Muscle of leg (tissue), 11 donors: Measurements from ENCODE around the gene SIRT7. TPM values are rescaled to one million over a fixed set of nuclear protein-coding genes. Genes with fewer than 3 reads are reported as not detected.
"Not testable (repeated sequence)": the region's sequence is repeated elsewhere in the genome, so short reads cannot be mapped to it uniquely, and the experiment has no call there.

Experiments
- DNase-seq: peaks from one replicate; pipeline ENCODE4 v3.0.0; 2013
- H3K27ac ChIP-seq: one replicate; pipeline ENCODE4 v1.5.1; 2013; ENCODE audit warnings: mild to moderate bottlenecking, low read length, control low read depth
- H3K27me3 ChIP-seq: one replicate; pipeline ENCODE4 v1.6.1; 2013; ENCODE audit warnings: low read length; ENCODE audit not compliant: control insufficient read depth, insufficient read depth
- H3K36me3 ChIP-seq: one replicate; pipeline ENCODE4 v1.6.1; 2013; ENCODE audit warnings: low read length; ENCODE audit not compliant: control insufficient read depth, insufficient read depth
- H3K4me1 ChIP-seq: one replicate; pipeline ENCODE4 v1.6.1; 2013; ENCODE audit warnings: low read length; ENCODE audit not compliant: control insufficient read depth, insufficient read depth
- H3K4me3 ChIP-seq: one replicate; pipeline ENCODE4 v1.5.1; 2013; ENCODE audit warnings: low read length, control low read depth
- H3K9me3 ChIP-seq: replicated peaks from 2 replicates; pipeline ENCODE4 v1.6.1; 2013; ENCODE audit warnings: low read depth, low read length; ENCODE audit not compliant: control insufficient read depth
- WGBS: methylation state at CpG from one replicate; pipeline ENCODE4 v1.1.5; 2013; ENCODE audit warnings: missing lambda C conversion rate; ENCODE audit not compliant: insufficient coverage; 5-methylcytosine and 5-hydroxymethylcytosine counted together
- polyA plus RNA-seq, 8 donors: library from polyadenylated mRNA; unstranded; fragments of 120-200 nt; gene quantifications; one replicate each; pipeline versions ENCODE4 v1.2.1 to v1.2.3, GENCODE V29; 2013; ENCODE audit warnings: inconsistent platforms in 1 of 8, low replicate concordance in 1 of 8; ENCODE audit not compliant: insufficient read length in 8 of 8, insufficient read depth in 1 of 8
- total RNA-seq: library from RNA; stranded (reverse); fragments of 120-200 nt; gene quantifications from one replicate; pipeline ENCODE4 v1.2.4, GENCODE V29; 2013

SIRT7 gene
- total and polyA plus RNA-seq, 9 donors: 6.0 to 9.7 (median 8.3) TPM

GRCh38 chr17:81918333-81918669 is 325 bp upstream of the SIRT7 start:
- peaks cover 69% of the 10 kb centered on the region for H3K36me3 ChIP-seq
- peaks cover 24% of the 10 kb centered on the region for H3K4me1 ChIP-seq
- H3K4me3 ChIP-seq: peak overlapping the region; percentile 47
- DNase-seq, H3K27me3 ChIP-seq, H3K9me3 ChIP-seq: not testable (repeated sequence)
- H3K27ac ChIP-seq: peak overlapping the region; percentile 7
- 24% methylated on average over 8 of the region's 9 CpGs for whole genome bisulfite sequencing

GRCh38 chr17:81916234-81917001 is 1.6 kb downstream of the SIRT7 start:
- peaks cover 73% of the 10 kb centered on the region for H3K36me3 ChIP-seq
- no peaks in the 10 kb centered on the region for H3K27me3 ChIP-seq
- H3K4me1 ChIP-seq: peaks cover 18% of the 10 kb centered on the region
- no peak overlapping the region for H3K27ac ChIP-seq
- DNase-seq: no peak
- 88% methylated on average over 10 of the region's 21 CpGs for WGBS
- no peak overlapping the region for H3K4me3 ChIP-seq
- H3K9me3 ChIP-seq: no peaks in the 10 kb centered on the region

- H3K4me1 ChIP-seq: peaks cover 23% of the 10 kb centered on the region
Measured at GRCh38 chr17:81915331-81915730, 2.6 kb downstream of the SIRT7 start.

DNA sequence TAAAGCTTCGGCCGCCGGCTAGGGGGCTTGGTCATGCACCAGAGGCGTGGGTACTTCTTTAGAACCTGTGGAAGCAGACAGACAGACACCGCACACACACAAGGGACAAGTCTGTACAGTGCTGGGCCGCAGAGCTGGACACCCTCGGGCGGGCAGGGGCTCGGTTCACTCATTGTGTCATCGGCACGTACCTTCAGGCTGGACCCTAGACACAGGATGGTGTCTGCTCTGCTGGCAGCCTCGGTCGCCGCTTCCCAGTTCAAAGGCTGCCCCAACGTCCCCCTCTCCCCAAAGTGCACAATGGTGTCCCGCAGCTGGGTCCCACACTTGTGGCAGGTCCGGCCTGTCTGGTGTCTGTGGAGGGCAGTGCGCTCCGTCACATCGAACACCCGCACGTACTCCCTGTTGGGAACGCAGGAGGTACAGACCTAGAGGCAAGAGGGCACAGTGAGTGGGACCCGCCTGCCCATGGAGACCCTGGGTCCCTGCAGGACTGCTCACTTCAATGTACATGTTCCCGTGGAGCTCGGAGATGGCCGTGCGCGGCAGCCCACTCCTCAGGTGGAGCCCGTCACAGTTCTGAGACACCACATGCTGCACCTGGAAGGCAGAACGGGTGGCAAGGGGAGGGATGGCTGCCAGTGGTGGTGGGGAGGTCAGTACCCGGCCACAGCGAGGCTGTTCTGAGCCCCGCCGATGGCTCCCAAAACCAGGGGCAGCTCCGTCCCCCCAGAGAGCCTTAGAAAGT is 3.7 kb downstream of the SIRT7 start:
- WGBS: 96% methylated on average over 27 of the region's 36 CpGs
- Histone ChIP-seq H3K36me3 (peaks cover 53% of the 10 kb centered on the region), H3K9me3 (no peaks in the 10 kb centered on the region)

More at GRCh38 chr17:81915331-81915730, 2.6 kb downstream of the SIRT7 start:
- Histone ChIP-seq H3K4me3 (no peak overlapping the region), H3K27me3 (no peaks in the 10 kb centered on the region), H3K36me3 (peaks cover 63% of the 10 kb centered on the region), H3K9me3 (no peaks in the 10 kb centered on the region), H3K27ac (no peak overlapping the region)
- DNase-seq: no peak
- 96% methylated on average over 9 of the region's 12 CpGs for WGBS

GRCh38 chr17:81913394-81914102 is 4.4 kb downstream of the SIRT7 start:
- DNase-seq: no peak
- no peaks in the 10 kb centered on the region for H3K27me3 ChIP-seq
- H3K9me3 ChIP-seq: no peaks in the 10 kb centered on the region
- H3K27ac ChIP-seq: no peak overlapping the region
- peaks cover 50% of the 10 kb centered on the region for H3K36me3 ChIP-seq
- H3K4me3 ChIP-seq: no peak overlapping the region
- peaks cover 27% of the 10 kb centered on the region for H3K4me1 ChIP-seq
- 92% methylated on average over 26 of the region's 31 CpGs for WGBS

More for the DNA sequence above, 3.7 kb downstream of the SIRT7 start:
- Histone ChIP-seq H3K4me3 (no peak overlapping the region), H3K4me1 (peaks cover 27% of the 10 kb centered on the region), H3K27me3 (no peaks in the 10 kb centered on the region), H3K27ac (no peak overlapping the region)
- DNase-seq: no peak

GRCh38 chr17:81912441-81913309 is 5.3 kb downstream of the SIRT7 start:
- no peaks in the 10 kb centered on the region for H3K9me3 ChIP-seq
- H3K4me3 ChIP-seq: no peak overlapping the region
- H3K4me1 ChIP-seq: peaks cover 23% of the 10 kb centered on the region
- no peak overlapping the region for H3K27ac ChIP-seq
- peaks cover 57% of the 10 kb centered on the region for H3K36me3 ChIP-seq
- WGBS: 91% methylated on average over 24 of the region's 32 CpGs
- no peak for DNase-seq
- no peaks in the 10 kb centered on the region for H3K27me3 ChIP-seq

DNA sequence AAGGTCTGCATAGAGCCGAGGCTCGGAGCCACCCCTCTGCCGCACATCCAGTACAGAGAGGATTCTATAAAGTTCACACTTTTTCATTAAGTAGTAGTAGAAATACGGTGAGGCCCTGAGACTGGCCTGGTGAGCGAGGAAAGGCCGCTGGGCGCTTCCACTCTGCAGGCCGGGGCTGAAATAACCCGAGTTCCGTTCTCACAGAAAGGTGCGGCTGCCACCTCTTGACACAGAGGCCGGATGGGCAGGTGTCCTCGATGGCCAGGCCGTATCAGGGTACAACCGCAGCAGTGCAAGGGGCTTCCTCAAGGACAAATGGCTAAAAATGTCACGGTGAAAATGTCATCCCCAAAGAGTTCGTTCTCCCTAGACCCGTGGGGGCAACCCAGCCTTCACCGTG is 6.0 kb downstream of the SIRT7 start:
- no peak for DNase-seq
- Histone ChIP-seq H3K27me3 (no peaks in the 10 kb centered on the region), H3K4me3 (peak overlapping the region; percentile 5), H3K36me3 (peaks cover 62% of the 10 kb centered on the region), H3K4me1 (peaks cover 17% of the 10 kb centered on the region), H3K9me3 (no peaks in the 10 kb centered on the region), H3K27ac (no peak overlapping the region)
- 88% methylated on average over 16 of the region's 19 CpGs for WGBS

DNA sequence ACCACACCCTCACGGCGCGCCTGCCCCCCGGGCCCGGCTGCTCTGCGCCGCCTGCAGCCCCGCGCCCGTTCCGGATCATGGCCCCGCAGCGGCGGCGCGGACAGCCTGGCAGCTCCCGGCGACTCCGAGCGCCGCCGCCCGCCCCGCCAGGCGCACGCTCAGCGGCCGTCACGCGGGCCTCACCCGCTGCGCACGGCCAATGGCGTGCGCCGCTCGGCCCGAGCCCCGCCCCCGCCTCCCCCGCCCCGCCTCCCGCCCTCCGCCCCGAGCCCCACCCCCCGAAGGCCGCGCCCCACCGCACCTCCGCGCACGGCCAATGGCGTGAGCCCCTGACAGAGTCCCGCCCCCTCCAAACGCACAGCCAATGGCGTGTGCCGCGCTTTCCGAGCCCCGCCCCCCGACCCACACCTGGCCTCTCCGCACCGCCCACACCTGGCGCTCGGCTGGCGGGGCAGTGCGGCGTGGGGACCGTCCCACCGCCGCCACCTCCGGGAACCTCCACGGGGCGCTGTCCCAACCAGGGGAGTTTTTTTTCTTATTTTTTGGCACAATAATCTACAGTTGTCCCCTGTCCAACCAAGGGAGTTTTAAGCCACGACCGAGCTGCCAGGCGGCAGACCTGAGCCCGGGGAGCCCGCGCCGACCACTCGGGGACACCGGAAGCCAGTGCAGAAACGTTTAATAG is 6.6 kb downstream of the SIRT7 start, which contains the start of gene PCYT2:
Gene PCYT2 (minus strand): TSS at position 123 of the 685 bp plus-strand sequence. CDS start 44 bp downstream, at position 79.
- DNase-seq: peak; percentile 93
- H3K36me3 ChIP-seq: peaks cover 64% of the 10 kb centered on the region
- no peak within 1 kb of the TSS for H3K27ac ChIP-seq
- WGBS: 4% methylated on average over 51 of the region's 84 CpGs
- H3K4me1 ChIP-seq: peaks cover 13% of the 10 kb centered on the region
- H3K4me3 ChIP-seq: peak within 1 kb of the TSS; percentile 63
- no peaks in the 10 kb centered on the region for H3K27me3 ChIP-seq
- no peaks in the 10 kb centered on the region for H3K9me3 ChIP-seq

DNA sequence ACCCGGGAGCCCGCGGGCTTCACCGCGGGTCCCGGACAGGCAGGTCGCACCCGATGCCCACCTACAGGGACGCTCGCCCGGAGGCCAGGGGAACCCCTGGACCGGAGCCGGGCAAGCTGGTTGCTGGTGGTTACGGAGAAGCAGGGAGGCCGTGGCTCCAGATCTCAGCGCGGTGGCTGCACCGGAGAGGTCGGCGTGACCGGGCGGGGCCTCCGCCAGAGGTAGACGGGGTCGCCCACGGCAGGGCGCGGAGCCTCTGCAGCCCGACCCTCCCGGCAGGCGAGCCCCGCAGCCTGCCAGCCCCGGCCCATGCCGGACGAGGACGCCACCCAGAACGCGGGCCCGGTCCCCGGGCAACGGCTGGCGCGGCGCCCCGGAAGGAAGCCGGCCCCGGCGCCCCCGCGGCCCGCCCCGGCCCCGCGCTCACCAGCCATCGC is 7.1 kb downstream of the SIRT7 start:
- WGBS: under 1% methylated on average over 55 of the region's 55 CpGs
- H3K4me3 ChIP-seq: peak overlapping the region; percentile 63
- H3K4me1 ChIP-seq: peaks cover 13% of the 10 kb centered on the region
- peaks cover 66% of the 10 kb centered on the region for H3K36me3 ChIP-seq
- no peak overlapping the region for H3K27ac ChIP-seq
- no peak for DNase-seq
- H3K27me3 ChIP-seq: no peaks in the 10 kb centered on the region
- no peaks in the 10 kb centered on the region for H3K9me3 ChIP-seq
